Measurements from ENCODE around the gene NBAS.

The NBAS gene

DNA sequence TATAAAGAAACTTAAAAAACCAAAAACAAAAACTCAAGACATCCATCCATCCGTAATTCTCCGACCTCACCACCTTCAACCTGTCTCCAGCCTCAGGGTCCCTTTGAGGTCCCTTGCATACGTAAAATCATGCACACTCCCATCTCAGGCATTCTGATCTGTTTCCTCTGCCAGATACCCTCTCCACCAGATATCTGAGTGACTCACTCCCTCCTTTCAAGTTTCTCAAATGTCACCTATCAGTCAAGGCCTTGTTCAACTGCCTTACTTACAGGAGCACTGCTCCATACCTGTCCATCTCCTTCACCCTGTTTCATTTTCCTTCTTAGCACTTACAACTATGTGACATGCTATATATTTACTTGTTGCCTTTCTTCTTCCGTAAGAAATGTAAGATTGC, 369.3 kb downstream of the NBAS start:
- DNase-seq = no peak

DNA sequence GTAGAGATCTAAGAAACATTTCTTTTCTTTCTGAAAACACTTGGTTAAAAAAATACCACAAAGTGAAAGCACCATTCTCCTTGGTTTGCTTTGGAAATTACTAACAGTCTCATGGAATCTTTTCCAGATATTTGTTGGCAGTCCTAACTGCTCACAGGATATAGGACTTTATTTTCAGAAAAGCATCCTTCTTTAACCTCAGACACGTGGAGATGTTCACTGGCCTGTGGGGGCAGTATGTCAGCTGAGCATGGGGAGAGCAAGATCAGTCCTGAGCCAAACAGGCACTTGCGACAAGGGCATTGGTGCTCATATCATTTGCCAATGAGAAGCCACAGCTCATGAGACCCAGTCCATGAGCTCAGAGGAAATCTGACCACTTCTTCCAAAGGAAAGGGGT, 371.9 kb downstream of the NBAS start:
- DNase-seq = no peak

DNA sequence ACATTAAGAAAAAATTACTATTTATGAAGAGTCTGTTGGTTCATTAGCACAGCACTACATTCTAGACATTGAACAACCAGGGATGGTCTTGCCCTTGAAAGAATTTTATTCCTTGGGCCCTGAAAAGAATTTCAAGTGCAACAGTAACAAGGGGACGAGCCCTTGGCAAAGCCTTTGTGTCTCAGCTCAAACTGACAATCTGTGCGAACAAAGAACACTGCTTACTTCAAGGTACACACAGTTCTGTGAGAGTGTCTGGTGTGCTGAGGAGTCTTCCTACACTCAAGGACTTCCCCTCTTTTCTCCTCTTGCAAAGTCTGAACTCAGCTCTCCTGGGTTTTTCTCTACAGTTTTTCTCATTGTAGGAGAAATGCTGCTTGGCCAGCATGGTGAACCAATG, 373.4 kb downstream of the NBAS start:
- no peak for DNase-seq

DNA sequence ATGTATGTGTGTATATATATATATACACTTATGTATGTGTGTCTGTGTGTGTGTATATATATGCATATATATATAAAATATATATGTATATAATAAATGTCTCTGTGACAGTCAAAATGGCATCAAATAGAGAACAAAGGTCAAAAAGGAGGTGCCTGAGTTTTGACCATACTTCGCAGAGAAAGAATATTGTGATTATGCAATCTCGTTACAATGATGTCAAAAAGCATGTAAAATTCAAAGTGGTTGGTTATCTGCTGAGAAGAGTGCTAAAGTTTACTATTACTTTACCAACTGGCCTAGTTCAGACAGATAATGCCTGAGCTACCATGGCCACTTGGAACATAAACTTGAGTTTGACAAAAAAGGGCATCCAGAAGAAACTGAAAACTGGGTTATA, 375.0 kb downstream of the NBAS start:
- DNase-seq = no peak

DNA sequence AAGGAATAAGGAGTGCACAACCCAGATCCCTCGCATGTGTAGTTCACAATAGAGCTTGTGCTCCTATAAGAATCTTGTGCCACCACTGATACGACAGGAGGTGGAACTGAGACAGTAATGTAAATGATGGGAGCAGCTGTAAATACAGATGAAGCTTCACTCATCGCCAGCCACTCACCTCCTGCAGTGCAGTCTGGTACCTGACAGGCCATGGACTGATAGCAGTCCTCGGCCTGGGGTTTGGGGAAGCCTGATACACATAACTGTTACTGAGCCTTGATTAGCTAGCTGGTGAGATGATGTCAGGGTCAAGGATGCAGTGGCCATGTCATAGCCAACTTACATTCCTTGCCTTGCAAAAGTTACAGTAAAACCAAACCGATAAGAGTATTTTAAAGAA, 376.6 kb downstream of the NBAS start:
- DNase-seq = no peak

DNA sequence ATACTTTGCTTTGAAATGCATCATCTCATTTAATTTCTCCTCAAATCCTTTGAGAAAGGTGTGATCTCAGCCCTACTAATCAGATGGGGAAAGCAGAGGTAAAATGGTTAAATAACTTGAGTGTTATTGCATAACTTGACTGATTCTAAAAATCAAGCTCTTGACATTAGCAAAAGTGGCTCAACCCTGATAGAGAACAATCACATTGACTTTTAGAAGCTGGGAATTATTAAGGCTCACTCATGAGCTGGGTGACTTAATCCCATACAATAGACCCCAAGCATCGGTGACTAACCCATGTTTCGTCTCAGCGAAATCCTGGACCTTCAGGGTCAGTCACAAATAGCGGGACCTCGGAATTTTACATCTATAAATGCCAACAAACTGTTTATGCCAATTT, 378.9 kb downstream of the NBAS start:
- DNase-seq = no peak

DNA sequence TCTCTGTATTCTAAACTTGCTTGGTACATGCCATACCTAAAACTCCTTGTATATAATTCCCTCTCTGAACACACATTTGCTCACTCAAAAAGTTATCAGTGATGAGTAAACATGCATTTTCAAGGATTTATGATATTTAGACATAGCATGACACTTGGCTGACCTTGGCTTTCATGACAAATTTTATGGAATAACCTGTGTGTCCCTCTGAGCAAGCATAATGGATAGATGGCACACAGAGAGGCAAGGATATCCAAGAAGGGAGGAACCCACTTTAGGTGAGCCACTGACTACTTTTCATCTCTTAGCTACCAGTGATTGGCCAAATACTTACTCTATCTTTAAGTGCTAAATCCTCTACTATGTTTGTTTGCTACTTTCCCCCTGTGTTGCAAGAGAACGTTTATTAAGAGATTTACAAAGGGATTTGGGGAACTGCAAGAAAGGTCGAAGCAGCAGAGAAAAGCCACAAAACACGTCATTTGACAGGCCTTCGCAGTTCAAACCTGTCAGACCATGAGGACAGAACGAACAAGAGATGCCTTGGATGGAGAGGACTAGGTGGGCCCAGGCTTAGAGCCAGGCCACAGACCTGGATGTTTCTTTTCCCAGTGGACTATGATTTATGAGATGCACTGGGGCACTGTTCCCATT, 379.9 kb downstream of the NBAS start:
- DNase-seq = no peak

DNA sequence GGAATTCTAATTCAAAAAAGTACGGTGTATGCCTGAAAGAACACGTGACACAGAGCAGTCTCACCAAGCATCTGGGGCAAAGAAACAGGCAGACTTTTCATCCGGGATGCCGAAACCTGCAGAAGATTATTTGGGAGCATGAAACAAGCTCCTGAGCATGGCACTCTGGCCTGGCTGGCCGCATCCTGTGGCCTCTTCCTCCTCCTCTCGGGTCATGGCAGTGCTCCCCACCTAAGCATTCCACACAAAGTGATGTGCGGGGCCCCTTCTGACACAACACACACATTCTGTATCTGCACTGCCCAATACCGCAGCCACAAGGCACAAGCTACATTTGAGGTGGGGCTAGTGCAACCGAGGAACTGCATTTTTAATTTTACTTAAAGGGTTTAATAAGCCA, 380.8 kb downstream of the NBAS start:
- DNase-seq = no peak

DNA sequence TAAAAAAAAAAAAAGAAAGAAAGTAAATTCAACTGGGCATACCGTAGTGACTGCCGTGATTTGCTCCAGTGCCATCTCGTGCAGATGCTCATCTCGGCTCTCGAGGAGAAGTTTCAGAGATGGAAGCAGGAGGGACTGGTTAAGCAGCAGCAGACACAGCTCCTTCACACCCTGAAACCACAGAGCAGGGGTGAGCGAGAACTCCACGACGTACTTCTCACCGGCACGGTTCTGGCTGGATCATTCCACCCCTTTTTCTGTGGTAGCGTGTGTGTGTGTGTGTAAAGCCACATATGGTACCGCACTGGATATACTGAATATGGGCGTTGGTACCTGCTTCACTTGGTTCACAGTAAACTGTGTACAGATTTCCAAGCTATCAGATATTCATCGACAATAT, 382.2 kb downstream of the NBAS start:
- DNase-seq = peak in 1 of 2 donors; percentile 15

DNA sequence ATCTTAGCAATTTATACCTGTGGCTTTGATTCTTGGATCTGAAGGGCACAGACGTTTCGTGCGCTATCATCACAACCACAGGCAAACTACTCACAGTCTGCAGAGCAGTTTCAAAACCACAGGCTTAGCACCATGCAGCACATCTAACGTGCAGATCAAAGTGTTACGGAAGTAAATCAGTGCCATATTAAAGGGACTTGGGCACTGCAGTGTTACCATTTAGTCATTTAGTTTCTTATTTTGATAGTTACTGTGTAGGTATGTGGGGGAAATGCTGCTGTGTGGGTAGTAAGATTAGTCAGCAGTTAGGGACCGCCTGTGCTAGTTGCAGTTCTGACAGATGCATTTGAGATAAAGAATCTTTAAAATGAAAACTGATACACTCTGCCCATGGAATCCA, 384.0 kb downstream of the NBAS start:
- DNase-seq = peak; percentile 42 to 64

DNA sequence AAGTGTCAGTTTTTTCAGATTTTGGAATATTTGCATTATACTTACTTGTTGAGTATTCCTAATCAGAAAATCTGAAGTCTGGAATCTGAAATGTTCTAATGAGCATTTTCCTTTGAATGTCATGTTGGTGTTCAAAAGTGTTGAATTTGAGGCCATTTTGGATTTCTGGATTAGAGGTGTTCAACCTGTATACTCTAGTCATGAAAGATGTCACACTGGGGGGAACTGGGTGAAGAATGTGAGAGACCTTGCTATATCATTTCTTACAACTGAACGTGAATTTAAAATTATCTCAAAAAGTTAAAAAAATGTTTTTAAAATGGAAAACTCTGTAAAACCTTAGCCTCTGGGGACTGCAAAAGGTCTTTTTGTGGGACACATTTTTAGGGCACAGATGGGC, 384.5 kb downstream of the NBAS start:
- no peak for DNase-seq

DNA sequence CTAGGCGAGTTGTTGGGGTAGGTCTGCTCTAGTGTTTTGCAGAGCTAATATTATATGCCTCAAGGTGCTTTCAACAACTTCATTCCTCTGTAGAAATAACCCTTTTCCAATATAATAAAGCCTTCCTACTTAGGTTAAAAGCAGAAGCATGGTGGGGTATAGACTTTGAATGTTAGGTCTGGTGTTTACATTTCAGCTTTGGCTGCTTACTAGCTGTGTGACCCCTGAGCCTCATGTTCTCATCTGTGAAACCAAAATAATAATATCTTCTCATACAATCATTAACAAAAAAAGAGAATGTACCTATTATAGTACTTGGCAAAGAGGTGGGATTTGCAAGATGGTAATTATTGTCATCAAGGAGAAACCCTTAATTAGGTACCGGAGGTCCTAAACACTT, 386.6 kb downstream of the NBAS start:
- no peak for DNase-seq

DNA sequence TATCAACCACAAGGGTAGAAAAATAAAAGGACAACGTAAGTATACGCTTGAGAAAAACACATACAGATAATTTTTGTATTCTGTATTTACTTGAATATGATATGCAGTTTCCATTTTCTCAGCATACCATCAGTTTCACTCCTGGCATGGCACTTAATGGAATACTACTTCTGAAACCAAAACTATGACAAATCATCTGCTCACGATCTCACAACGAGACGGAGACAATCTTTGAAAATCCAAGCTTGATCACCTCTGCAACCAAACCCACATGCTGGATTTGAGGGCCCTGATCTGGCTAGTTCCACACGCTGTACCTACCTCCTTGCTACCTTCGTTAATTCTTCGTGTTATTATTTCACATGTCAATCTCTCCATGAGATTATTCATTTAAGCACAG, 387.6 kb downstream of the NBAS start:
- no peak for DNase-seq

DNA sequence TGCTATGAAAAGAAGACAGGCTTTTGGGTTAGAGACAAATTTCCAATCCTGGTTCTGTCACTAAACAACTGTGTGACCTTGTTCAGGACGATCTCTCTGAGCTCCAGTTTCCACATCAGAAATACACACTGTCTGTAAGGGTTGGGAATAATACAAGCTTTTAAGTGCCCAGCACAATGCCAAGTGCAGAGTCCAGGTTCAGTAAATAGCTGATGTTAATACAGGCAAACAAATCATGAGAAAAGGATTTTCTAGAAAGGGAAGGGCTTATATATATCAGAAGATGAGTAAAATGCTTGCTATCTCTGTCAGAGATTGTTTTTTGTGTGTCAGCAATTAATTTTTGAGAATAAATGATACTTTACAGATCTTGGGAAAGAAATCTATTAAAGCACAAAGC, 388.3 kb downstream of the NBAS start:
- DNase-seq = no peak

DNA sequence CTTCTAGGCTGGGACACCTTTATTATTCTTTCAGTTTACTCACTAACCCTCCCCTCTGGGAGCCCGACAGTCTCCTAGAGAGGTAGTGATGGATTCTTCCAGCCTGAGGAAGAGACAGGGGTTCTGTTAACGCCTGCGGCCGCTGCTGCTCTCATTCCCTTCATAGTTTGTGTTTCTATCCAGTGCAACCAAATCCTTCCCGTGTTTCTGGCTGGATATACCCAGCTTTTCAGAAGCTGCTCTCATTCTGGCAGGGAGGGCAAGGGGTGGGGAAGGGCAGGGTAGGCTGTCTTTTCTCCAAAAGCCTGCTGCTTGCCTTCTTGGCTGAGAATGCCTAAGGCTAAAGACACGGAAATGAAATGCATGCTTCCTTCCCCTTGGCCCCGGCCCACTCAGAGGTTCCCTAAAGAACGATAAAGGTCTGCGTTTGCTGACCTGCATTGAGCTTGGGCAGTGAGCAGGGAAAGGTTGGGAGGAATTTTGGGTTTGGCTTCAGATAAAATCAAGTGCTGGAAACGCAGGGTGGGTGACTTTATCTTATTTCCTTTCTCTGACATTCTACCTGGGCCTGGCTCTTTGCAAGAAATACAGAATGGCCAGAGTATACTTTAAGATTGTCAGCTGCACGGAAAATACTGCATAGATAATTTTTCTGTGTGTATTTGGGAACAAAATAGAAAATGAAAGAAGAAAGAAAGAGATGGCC, 390.9 kb downstream of the NBAS start:
- DNase-seq = no peak

DNA sequence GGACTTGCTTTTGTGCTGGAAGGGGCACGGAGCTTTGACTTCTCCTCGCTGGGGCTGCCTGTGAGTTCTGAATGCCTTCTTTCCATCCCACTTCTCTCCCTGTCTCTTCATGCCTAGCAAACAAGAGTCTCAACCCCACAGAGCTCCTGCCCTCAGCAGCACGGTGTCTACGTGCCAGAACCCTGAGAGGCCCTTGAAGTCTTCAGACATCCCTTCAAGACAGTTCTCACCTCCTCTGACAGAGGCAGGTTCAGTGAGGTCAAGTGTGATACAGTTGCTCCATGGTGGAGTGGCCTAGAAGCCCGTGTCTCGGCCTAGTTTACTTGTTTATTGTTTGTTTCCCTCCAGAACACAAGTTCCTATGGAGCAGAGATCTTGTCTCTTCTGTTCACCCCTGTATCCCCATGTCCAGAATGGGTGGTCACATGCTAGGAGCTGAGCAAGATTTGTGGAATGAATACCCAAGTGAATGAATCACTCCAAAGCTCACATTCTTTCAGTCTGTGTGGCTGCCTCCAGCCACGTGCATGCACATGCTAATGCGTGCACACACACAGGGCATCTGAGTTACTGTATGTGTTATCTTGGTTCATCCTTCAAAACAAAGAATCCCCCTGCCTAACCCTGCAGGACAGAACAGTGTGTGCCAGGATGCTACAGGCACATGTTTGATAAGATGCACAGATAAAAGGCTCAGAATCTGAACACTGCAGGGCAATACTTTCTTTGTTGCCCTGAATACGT, 391.6 kb downstream of the NBAS start:
- no peak for DNase-seq

DNA sequence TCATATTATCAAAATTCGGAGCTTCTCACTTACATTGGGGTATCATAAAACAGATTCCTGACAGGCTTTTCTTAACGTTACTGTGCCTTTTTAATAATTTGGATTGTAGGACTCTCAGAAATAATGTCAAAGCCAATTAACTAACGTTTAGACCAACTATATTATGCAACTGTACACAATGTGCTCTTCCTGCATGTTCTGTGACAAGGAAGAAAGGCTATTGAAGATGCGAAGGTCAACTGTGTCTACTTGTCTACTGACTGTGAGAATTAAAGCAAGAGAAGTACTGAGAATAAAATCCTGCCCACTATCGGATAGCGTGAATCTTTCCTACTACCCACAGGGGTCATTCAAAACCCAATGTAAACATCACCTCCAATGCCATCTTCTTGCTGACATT, 393.0 kb downstream of the NBAS start:
- no peak for DNase-seq

DNA sequence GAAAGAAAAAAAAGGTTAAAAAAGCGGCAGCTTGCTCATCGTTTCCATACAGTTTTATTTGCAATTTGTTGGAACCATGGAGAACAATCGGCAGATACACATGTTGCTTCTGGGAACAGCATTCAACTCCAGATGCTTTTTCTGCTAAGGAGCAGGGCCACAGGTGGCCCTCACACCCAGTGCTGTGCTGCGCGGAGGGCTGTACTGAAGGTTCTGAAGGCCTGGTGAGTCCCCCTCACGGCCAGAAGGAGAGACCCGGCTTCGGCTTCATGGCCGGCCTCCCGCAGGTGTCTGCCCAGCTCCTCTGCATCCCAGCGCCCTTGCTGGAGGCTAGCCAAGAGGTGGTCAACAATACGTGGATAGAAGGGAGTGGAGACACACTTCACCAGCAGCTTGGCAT, 394.3 kb downstream of the NBAS start:
- no peak for DNase-seq

DNA sequence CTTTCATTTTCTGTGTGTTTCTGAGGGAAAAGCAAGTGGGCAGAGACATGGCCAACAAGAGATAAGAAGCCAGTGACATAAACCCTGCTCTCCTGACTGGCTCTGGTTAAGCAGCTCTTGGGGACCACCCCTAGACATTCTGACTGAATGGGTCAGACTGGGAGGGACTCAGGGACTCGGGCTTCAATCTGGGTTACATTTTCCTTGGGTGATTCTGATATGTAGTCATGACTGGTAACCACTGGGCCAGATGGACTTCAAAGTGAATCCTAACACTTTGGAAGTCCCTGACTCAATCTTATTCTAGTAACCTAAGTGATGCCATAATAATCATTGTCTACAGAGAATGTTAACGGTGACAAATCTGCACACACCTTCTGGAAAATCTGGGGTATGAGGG, 397.8 kb downstream of the NBAS start:
- no peak for DNase-seq

DNA sequence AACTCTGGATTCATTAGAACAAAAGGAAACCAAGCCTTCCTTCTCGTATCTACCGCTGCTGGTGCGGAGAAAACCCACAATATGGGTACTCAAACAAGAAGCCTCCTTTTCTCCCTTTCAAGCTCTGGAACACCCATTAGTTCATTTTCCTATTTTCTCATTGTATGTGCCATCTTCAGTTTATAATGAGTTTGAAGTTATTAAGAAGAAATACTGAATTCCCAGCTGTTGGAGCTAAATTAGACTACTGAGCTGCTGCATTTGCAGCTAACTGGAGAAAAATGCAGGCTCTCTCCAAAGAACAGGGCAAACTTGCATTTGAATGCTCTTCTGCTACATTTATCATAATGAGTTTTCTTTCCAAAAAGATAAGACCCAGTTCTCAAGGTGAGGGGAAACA, 398.5 kb downstream of the NBAS start:
- DNase-seq = no peak

DNA sequence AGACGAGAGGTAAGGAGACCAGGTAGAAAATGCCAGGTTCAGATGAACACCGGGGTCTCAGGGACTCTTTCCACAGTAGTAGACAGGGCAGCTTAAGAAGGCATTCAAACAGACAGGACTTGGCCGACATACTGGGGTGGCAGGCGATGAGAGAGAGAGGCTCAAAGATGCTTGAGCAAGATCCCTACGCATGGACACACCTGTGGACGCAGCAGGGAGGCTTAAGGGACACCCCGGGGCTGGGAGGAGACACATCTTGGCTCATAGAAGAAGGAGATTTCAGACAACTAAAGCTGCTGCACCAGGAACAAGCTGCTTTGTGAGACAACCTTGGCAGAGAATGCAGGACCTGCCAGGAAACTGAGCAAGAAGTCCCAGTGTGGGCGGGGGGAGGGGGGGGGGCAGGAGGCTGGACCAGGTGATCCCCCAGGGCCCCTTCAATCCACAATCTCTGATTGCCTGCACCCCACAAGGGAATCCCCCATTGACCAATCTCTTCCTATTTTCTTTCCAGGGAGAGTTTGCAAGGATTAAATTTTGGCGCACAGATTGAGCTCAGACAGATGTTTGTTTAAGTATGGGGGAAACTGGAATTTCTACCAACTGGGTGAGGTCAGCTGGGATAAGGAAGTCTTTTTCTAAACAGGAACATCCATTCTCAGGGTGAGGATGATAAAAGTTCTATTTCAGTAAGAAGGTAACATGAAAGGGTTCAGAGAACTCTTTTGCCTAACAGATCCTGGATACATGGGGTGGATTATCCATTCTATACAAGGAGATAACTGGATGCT, 400.7 kb downstream of the NBAS start:
- no peak for DNase-seq

DNA sequence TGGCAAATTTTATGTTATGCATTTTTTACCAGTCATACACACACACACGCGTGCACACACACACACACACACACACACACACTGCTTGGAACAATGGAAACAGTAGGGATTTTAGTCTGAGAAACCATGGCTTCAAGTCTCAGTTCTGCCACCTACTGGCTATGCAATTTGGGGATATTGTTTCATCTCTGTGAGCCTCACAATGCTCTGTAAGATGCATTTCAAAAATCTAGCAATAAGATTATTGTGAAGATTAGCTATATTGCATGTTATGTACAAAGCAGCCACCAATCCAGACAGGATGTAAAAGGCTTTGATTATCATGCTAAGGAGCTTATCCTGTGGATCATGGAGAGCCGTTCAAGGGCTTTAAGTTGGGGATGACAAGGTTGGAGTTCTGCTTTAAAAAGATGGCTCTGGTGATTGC, 401.4 kb downstream of the NBAS start:
- peak in 1 of 2 donors; percentile 7 for DNase-seq

DNA sequence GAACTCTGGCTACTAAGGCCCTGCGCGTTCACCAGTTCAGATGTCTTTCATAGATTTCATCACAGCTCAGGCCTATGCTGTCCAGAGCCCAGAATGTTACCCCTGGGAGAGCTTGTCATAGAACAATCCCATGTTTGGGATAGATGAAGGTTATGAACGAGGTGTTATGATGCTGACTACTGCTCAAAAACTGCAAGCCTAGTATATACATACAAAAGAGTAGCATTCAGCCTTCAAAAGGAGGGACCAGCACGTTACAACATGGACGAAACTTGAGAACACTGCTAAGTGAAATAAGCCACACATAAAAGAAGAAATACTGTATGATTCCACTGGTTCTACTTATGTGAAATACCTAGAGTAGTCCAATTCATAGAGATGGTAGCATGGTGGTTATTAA, 401.9 kb downstream of the NBAS start:
- DNase-seq = no peak

DNA sequence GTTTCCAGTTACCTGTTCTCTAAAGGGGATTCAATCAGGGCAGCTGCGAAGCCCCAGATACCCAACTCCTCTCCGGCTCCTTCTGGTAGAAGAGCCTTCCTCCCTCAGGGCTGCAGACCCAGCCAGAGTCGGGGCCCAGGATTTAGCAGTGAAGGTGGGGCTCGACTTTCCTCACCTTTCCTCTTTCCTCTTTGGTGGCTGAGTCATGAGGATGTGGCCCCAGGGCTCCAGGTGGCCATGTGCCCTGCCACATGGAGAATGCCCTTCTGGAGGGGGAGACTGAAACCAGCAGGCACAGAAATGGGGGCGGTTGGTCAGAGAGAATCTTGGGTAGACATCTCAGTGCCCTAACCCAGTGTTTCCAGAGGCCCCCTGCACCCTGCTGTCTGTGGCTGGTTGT, 402.6 kb downstream of the NBAS start:
- no peak for DNase-seq
